ENCODE data around the gene FAM227A. TPM values are rescaled to one million over a fixed set of nuclear protein-coding genes. Genes with fewer than 3 reads are reported as not detected.

FAM227A gene
- total RNA-seq, 2 donors from 2014 or later: 9.1 to 14.9 TPM

DNA sequence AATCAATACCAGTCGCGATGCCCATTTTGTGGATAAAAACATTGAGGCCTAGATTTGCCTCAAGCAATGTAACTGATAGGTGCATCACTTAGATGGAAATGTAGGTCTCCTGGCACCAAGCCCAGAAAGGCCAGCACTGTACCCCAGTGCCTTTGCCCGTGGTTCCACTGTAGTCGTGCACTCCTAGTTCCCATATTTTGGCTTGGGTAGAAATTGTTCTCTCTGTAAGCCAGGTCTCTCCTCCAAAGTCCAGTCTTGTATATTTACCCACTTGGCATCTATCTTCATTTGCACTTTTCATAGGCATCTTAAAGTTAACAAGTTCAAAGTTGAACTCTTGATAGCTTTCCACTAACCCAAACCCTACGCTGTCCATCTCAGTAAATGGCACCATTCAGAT lies 44.6 kb downstream of the FAM227A start:
- Histone ChIP-seq H3K9ac (ENCODE audit: extremely low read depth, low read length, poor library complexity, severe bottlenecking) (no peak overlapping the region), H3K27me3 (ENCODE audit: control insufficient read depth, insufficient read depth, low read length, poor library complexity, severe bottlenecking) (no peaks in the 10 kb centered on the region), H3K4me3 (ENCODE audit: low read length) (no peak overlapping the region), H3K27ac (ENCODE audit: low read depth, low read length) (no peak overlapping the region), H3K4me1 (ENCODE audit: control insufficient read depth, insufficient read depth, low read length) (peaks cover 3% of the 10 kb centered on the region), H3K9me3 (ENCODE audit: control insufficient read depth, low read length) (no peaks in the 10 kb centered on the region), H3K36me3 (ENCODE audit: control insufficient read depth, insufficient read depth, low read length) (peaks cover 8% of the 10 kb centered on the region)
- 96 to 100% methylated on average over 5 of the region's 5 CpGs for WGBS, 2 experiments (ENCODE audit: insufficient coverage in 1 of 2, insufficient read length in 1 of 2)
- Mint-ChIP-seq H3K36me3 (ENCODE audit: low read depth) (peaks cover 25% of the 10 kb centered on the region), H3K4me3 (no peak overlapping the region), H3K27me3 (ENCODE audit: insufficient read depth) (no peaks in the 10 kb centered on the region), H3K4me1 (no peaks in the 10 kb centered on the region), H3K27ac (no peak overlapping the region), H3K9me3 (no peaks in the 10 kb centered on the region)
- TF ChIP-seq, protein P1, sequence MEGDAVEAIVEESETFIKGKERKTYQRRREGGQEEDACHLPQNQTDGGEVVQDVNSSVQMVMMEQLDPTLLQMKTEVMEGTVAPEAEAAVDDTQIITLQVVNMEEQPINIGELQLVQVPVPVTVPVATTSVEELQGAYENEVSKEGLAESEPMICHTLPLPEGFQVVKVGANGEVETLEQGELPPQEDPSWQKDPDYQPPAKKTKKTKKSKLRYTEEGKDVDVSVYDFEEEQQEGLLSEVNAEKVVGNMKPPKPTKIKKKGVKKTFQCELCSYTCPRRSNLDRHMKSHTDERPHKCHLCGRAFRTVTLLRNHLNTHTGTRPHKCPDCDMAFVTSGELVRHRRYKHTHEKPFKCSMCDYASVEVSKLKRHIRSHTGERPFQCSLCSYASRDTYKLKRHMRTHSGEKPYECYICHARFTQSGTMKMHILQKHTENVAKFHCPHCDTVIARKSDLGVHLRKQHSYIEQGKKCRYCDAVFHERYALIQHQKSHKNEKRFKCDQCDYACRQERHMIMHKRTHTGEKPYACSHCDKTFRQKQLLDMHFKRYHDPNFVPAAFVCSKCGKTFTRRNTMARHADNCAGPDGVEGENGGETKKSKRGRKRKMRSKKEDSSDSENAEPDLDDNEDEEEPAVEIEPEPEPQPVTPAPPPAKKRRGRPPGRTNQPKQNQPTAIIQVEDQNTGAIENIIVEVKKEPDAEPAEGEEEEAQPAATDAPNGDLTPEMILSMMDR (conservative IDR thresholded peaks at IDR 0.05): no peak
- DNase-seq: no peak

DNA sequence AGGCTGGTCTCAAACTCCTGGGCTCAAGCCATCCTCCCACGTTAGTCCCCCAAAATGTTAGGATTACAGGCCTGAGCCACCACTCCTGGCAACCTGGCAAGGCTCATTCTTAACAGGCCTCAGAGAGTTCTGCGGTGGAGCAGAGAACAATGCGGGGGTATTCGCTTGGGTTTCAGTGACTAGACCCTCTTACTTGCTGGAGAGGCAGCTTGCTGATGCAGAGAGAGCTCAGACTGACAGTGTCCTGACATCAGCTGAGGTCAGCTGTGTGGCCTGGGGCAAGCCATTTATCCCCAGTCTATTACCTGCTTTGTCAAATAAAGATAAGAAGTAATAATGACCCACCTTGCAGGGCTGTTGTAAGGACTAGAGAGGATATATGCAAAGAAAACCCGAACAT lies 46.0 kb downstream of the FAM227A start:
- no peaks in the 10 kb centered on the region for H3K9me3 Mint-ChIP-seq
- H3K27ac Mint-ChIP-seq: no peak overlapping the region
- peaks cover 14% of the 10 kb centered on the region for H3K36me3 Mint-ChIP-seq (ENCODE audit: low read depth)
- TF ChIP-seq, protein P1 (conservative IDR thresholded peaks at IDR 0.05): no peak
- no peak overlapping the region for H3K4me3 ChIP-seq (ENCODE audit: low read length)
- H3K4me1 Mint-ChIP-seq: no peaks in the 10 kb centered on the region
- no peak overlapping the region for H3K4me3 Mint-ChIP-seq
- H3K27me3 ChIP-seq (ENCODE audit: control insufficient read depth, insufficient read depth, low read length, poor library complexity, severe bottlenecking): no peaks in the 10 kb centered on the region
- DNase-seq: no peak
- H3K4me1 ChIP-seq (ENCODE audit: control insufficient read depth, insufficient read depth, low read length): peaks cover 3% of the 10 kb centered on the region
- 93 to 100% methylated on average over 5 of the region's 5 CpGs for WGBS, 2 experiments (ENCODE audit: insufficient coverage in 1 of 2, insufficient read length in 1 of 2)
- no peak overlapping the region for H3K9ac ChIP-seq (ENCODE audit: extremely low read depth, low read length, poor library complexity, severe bottlenecking)
- H3K27me3 Mint-ChIP-seq (ENCODE audit: insufficient read depth): no peaks in the 10 kb centered on the region
- no peaks in the 10 kb centered on the region for H3K9me3 ChIP-seq (ENCODE audit: control insufficient read depth, low read length)
- H3K27ac ChIP-seq (ENCODE audit: low read depth, low read length): no peak overlapping the region
- H3K36me3 ChIP-seq (ENCODE audit: control insufficient read depth, insufficient read depth, low read length): peaks cover 8% of the 10 kb centered on the region

DNA sequence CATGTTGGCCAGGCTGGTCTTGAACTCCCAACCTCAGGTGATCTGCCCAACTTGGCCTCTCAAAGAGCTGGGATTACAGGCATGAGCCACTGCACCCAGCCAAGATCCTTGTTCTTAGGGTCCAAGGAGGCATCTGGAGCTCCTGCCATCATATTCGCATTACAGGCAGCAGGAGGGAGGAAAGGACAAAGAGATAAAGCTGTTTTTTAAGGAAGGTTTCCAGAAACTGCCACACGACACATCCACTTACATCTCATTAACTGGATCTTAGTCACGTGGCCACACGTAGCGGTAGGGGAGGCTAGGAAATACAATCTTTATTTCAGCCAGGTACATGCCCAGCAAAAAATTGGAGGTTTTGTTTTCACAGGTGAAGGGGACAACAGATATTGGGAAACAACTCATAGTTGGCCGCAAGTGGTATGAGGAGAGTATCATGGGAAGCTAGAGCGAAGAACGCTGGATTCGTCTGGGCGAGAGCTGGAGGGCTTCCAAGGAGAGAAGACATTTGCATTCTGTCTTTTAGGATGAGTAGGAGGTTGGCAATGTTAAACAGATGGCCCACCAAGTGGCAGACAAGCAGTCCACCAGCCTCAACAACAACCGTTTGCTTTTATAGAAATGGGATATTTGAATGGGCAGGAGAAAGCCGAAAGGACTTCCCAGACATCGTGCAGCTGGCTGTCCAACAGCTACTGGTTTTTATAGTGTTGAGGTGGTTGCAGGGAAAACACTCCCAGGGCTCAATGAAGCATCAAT lies 47.0 kb downstream of the FAM227A start:
- peaks cover 8% of the 10 kb centered on the region for H3K36me3 ChIP-seq (ENCODE audit: control insufficient read depth, insufficient read depth, low read length)
- 96 to 97% methylated on average over 11 to 13 of the region's 13 CpGs for WGBS, 2 experiments (ENCODE audit: insufficient coverage in 1 of 2, insufficient read length in 1 of 2)
- Mint-ChIP-seq H3K27ac (no peak overlapping the region), H3K36me3 (ENCODE audit: low read depth) (peaks cover 15% of the 10 kb centered on the region), H3K27me3 (ENCODE audit: insufficient read depth) (no peaks in the 10 kb centered on the region), H3K4me1 (no peaks in the 10 kb centered on the region), H3K4me3 (no peak overlapping the region), H3K9me3 (no peaks in the 10 kb centered on the region)
- H3K9ac ChIP-seq (ENCODE audit: extremely low read depth, low read length, poor library complexity, severe bottlenecking): no peak overlapping the region
- peaks cover 3% of the 10 kb centered on the region for H3K4me1 ChIP-seq (ENCODE audit: control insufficient read depth, insufficient read depth, low read length)
- no peak for DNase-seq
- H3K27me3 ChIP-seq (ENCODE audit: control insufficient read depth, insufficient read depth, low read length, poor library complexity, severe bottlenecking): no peaks in the 10 kb centered on the region
- TF ChIP-seq, protein P1 (conservative IDR thresholded peaks at IDR 0.05): no peak
- H3K9me3 ChIP-seq (ENCODE audit: control insufficient read depth, low read length): no peaks in the 10 kb centered on the region
- H3K27ac ChIP-seq (ENCODE audit: low read depth, low read length): no peak overlapping the region
- H3K4me3 ChIP-seq (ENCODE audit: low read length): no peak overlapping the region
